ENCODE data around the gene RNF151.
"Not testable (repeated sequence)": the region's sequence is repeated elsewhere in the genome, so short reads cannot be mapped to it uniquely, and the experiment has no call there.

The RNF151 gene, protein sequence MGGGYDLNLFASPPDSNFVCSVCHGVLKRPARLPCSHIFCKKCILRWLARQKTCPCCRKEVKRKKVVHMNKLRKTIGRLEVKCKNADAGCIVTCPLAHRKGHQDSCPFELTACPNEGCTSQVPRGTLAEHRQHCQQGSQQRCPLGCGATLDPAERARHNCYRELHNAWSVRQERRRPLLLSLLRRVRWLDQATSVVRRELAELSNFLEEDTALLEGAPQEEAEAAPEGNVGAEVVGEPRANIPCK

DNA sequence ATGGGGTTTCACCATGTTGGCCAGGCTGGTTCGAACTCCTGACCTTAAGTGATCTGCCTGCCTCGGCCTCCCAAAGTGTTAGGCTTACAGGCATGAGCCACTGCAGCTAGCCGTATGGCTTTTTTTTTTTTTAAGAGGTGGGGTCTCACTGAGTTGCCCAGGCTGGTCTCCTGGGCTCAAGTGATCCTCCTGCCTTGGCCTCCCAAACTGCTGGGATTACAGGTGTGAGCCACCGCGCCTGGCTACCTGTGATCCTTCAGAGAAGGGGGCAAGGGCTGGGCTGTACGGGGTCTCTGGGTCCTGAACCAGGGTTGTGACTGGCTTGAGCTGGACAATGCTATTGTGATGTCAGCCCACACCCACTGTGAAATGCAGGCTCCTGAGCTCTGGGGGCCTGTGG lies at the start of gene RNF151:
RNF151 (plus strand) TSS at position 397 of the 400 bp plus-strand sequence. CDS start 26 bp downstream, outside the sequence.
- DNase-seq: no peak

DNA sequence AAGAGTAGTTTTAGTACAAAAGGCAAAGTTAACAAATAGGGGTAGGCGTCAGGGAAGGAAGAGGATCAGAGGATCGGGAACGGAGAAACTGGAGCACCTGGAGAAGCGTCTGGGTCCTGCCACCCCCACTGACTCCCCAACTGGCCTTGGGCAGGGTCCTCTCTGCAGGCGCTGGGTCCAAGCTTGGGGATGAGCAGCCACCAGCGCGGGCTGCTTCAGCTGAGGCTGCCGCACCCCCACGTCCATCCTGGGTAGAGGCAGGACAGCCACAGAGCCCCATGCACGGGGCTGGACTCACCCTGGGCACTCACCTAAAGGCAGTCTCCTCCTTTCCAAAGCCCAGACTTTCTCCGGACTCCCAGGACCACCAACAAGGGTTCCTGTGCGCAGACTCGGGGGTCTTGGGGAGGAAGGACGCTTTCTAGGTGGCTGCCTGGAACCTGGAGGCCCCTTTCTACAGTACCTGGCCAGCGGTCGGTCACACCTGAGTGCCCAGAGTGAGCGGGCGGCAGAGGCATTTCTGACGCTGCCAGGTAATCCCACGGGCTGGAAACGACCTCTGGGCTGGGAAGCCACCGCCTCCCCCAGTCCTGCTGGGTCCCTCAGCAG lies 49.5 kb upstream of the RNF151 start:
- DNase-seq: no peak

DNA sequence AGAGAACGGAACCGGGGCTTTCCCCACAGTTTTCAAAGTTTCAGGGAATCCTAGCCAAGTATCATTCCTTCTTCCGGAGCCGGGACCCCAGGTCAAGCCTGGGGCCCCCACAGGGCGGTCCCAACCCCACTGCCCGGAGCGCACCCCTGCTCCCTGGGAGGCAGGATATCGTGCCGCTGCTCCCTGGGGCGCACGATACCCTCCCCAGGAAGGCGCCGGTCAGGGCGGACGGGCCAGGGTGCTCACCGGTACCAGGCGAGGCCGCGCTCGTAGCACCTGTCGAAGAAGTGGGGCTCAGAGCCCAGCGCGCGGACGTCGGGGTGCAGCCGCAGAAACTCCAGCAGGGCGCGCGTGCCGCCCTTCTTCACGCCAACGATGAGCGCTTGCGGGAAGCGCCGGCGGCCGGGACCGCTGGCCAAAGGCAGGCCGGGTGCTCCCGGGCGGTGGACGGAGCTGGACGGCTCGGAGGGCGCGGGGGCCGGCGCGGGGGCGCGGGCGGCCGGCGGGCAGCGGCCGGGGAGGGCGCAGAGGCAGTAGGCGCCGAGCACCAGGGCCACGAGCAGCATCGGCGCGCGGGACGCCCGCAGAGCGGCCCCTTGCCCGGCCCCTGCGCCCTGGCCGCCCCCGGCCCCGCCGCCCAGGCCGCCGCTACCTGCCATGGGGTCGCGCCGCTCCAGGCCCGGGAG lies 48.8 kb upstream of the RNF151 start:
- DNase-seq: no peak

DNA sequence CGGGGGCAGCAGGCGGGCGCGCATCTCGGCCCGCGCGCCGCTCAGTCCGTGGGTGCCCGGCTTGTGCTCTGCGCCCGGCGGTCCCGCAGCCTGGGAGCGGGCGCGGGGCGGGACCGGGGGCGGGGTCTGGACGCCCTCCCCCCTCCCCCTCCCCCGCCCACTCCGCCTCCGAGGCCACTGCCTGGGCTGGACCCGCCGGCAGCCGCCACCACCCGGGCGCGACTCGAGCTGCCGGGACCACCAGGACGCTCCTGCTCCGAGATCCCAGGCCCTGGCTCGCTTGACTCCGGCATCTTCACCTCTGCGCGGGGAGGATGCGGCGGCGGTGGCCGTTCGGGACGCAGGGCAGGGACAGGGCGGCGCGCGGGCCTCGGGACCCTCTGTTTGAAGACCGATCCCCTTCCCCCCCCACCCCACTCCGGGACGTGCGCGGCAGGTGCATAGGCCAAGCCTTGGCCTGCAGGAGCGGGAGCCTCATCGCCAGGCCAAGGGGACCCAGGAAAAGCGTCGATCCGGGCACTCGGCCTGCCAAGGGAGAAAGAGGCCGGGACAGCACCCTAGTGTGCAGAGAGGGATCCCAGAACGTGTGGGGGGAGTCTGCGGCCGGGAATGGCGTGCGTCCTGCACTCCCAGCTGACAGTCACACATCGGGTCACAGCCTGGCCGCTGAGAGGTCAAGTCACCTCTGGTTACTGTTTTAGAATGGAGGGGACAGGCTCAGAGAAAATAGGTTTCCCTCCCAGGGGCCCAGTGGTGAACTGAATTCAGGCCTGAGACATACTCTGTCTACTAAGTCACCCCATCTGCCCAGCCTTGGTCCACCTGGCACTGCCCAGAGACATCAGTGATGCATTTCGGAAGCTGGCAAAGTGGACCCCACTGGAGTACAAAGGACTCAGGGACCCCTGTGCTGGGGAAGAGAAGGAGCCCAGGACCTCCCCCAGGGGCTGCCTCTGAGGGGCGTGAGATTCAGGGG lies 48.0 kb upstream of the RNF151 start, which contains the start of gene HS3ST6:
HS3ST6 (minus strand) TSS at position 65 of the 976 bp plus-strand sequence. CDS start 92 bp downstream, outside the sequence.
- no peak for DNase-seq

DNA sequence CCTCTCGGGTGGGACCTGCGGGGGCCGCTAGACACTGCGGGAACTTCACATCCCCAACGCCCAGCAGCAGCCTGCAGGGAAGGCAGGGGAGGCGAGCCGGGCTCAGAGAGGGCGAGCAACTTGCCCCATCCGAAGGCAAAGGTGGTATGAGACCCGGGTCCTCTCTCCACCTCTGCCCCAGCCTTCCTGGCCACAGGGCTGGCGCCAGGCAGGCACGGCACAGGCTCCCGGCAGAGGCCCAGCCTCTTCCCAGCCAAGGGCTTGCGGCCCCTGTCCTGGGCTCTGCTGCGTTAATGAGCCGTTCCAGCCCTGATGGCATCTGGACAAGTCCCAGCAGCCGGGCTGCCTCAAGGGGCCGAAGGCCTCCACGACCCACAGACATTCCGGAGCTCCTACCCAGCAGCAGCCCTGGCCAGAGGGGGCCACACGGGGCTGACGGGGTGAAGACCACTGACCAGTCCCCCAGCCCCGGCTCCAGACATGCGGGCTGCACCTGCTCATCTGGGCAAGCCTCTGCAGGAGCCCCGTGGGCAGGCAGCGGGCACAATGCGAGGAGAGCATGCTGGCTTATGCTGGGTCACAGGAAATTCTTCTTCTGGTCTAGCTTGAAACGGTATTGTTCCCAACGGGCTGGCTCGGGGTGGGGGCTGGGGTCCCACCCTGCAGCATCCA lies 47.2 kb upstream of the RNF151 start:
- no peak for DNase-seq

DNA sequence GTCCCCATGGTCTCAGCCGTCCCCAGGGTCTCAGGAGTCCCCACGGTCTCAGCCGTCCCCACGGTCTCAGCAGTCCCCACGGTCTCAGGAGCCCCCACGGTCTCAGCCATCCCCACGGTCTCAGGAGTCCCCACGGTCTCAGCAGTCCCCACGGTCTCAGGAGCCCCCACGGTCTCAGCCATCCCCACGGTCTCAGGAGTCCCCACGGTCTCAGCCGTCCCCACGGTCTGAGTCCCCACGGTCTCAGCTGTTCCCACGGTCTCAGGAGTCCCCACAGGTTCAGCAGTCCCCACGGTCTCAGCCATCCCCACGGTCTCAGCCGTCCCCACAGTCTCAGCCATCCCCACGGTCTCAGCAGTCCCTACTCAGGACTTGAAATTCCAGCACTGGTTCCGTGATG lies 46.5 kb upstream of the RNF151 start:
- not testable (repeated sequence) for DNase-seq

DNA sequence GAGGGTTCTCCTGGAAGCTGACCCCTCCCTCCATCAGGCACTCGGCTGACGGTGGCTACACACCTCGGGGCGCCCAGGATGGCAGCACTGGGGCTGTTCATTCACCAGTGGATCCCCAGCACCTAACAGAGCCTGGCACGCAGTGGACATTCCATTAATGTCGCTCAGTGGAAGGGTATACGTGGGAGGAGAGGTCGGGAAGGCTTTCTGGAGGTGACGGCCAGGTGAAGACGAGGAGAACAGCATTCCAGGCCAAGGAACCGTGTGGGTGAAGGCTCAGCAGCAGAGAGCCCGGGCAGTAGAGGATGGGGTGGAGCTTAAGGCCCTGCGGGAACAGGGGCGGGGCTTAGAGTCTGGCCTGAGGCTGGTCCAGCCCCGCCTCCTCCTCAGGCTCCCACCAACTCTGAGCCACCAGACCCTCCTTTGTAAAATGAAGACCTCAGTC lies 45.9 kb upstream of the RNF151 start:
- no peak for DNase-seq

DNA sequence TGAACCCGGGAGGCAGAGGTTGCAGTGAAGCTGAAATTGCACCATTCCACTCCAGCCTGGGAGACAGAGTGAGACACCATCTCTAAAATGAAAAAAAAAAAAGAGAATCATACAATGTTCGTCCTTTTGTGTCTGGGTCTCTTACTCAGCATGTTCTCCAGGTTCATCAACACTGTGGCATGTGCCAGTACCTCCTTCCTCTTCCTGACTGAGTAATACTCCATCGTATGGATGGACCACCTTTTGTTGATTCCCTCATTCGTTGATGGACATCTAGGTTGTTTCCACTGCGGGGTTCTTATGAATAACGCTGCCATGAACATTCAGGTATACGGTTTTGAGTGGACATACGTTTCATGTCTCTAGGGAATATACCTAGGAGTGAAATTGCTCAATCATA lies 44.3 kb upstream of the RNF151 start:
- DNase-seq: no peak

DNA sequence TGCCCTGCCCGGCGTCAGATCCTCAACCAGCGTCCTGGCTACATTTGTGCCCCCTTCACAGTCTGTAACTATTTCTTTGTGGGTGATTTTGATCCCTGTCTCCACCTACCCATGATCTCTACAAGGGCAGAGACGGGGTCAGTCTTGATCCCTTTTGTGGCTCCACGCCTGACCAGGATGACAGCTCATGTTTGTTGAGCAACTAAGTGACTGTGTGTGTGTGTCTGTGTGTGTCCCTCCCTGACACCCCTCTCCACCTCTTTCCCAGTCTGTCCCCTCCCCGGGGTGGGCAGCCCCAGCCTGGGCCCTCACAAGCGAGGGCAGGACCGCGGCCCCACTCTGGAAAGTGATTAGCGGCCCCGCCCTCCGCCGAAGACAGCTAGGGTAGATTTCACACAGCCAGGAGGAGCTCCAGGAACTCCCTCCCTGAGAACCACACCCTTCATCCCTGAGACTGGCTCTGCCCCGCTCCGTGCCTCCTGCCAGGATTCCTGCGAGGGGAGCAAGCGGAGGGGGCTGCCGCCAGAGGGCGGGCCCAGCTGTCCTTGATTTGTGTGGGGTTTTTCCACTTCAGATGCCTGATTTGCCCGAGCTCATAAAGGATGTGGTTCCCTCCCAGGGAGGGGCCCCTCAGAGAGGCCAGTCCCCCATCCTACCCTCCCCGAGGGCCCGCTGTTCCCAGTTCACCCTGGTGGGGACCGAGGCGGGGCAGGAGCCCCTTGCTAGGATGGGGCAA lies 43.2 kb upstream of the RNF151 start:
- no peak for DNase-seq

DNA sequence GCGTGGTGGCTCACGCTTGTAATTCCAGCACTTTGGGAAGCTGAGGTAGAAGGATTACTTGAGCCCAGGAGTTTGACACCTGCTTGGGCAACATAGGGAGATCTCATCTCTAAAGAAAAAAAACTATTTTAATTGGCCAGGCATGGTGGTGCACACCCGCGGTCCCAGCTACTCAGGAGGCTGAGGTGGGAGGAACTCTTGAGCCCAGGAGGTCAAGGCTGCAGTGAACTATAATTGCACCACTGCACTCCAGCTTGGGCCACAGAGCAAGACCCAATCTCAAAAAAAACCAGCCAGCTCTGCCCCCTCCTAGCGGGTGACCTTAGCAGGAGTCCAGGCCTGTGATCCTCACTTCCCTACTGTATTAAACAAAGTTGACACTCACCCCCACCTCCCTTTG lies 42.6 kb upstream of the RNF151 start:
- DNase-seq: no peak

DNA sequence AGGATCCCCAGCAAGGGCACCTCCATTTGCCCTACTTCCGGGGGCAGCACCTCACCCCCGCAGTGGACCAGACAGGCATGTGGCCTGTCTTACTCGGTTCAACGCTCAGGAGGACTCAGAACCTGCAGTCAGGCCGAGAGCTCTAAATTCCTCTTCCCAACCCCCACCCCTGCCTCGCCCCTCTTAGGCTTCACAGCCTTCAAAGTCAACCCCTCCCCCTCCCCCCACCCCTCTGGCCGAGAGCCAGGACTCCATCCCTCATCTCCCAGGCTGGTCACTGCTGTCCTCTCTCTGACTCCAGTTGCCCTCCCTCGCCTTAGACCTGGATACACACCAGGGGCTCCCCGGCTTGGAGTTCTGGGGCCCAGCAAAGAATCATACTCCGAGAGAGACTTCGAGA lies 40.4 kb upstream of the RNF151 start:
- DNase-seq: no peak

DNA sequence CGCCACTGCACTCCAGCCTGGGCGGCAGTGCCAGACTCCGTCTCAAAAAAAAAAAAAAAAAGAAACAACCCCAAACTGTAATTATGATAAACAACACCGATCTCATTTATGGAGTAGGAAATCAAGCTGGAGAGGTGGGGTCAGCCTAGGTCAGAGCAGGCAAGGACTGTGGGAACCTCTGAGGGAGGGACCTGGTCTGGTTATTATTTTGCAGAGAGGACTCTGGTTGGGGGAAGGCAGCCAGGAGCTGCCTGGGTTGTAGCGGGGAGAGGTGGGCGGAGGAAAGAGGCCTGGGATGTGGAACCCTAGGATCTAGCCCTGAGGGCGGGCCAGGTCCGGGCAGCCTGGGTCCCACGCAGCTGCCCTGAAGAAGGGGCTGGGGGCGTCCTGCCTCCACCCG lies 37.6 kb upstream of the RNF151 start:
- no peak for DNase-seq

DNA sequence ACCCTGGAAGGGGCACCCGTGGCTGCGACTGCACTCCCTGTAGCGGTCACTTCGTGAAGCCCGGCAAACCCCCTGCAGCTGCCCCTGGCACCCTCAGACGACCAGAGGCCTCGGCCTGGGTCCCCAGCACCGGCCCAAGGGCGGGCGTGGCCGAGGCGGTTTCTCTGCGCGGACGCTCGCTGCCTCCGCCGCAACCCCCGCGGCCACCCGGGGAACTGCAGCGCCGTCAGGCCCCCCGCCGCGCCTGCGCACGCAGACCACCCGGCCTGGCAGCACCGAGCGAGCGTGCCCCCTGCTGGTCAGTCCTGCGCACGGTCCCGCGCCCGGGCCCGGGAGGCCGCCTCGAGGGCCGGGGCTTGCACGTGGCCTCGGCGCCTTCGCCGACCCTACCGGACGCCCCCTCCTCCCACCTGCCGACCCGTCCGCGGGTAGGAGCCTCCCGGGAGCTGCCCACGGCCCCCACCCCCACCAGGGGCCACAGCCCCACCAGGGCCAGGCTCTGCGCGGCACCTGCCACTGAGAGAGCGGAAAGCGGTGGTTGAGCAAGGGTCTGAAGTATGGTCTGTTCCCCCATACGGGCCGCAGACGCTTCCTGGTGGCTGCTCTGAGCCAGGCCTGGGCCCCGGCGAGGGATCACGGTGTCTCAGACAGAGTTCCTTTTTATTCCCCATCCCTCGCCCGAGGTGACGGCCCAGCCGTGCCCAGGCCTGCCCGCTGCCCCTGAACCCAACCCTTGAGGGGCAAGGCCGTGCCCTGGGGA lies 36.9 kb upstream of the RNF151 start:
- DNase-seq: peak; percentile 48

DNA sequence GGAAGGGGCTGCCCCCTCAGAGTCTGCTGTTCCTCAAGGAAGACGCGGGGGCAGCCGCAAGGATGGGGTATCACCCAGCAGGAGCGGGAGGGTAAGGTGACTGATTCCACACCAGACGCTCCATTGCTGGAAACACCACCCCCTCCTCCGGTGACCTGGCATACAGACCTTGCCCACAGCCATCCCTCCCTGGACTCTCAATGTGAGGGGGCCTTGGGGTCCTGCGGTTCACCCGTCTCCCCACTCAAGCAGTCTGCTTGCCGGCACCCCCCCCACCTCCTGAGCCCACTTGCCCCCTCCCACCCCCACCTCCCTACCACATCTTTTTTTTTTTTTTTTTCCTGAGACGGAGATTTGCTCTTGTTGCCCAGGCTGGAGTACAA lies 36.3 kb upstream of the RNF151 start:
- no peak for DNase-seq

DNA sequence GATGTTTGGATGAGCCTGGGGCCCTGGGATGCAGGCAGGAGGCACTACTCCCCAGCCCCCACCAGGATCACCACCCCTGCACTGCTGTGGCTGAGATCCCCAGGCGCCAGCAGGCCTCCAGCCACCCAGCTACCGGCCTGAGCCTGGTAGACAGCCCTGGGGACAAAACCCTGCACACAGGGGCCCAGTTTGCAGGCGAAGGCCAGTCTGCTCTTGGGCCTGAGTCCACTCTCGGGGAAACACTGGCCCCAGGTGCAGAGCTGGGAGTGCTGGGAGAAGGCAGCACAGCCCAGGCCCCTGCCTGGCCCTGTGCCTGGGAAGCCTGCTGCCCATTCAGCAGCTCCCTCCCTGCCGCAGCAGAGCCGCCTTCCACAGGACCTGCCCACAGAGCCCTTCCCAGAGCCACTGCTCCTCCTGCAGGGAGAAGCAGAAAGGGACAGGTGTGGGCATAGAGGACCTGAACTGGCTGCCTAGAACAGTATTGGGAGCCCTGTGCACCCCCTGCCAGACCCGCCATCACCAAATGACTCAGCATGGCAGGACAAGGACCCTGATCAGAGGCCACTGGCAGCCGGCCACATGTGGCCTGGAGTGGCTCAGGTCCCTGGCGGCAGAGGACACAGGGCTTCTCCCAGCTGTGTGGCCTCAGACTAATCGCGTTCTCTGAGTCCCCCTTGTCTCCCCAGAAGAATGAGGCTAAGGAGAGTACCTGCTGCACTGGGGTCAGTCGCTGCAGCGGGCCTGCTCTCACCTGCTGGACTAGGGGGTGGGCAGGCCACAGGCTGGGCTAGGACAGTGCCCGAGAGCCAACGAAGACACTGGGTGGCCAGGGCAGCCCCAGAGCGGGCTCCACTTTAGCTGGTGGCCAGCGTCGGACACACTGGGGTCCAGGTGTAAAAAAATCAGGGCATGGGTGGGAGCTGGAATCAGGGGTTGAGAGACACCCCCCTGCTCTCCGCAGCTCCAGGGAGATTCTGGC lies 34.3 kb upstream of the RNF151 start:
- no peak for DNase-seq

DNA sequence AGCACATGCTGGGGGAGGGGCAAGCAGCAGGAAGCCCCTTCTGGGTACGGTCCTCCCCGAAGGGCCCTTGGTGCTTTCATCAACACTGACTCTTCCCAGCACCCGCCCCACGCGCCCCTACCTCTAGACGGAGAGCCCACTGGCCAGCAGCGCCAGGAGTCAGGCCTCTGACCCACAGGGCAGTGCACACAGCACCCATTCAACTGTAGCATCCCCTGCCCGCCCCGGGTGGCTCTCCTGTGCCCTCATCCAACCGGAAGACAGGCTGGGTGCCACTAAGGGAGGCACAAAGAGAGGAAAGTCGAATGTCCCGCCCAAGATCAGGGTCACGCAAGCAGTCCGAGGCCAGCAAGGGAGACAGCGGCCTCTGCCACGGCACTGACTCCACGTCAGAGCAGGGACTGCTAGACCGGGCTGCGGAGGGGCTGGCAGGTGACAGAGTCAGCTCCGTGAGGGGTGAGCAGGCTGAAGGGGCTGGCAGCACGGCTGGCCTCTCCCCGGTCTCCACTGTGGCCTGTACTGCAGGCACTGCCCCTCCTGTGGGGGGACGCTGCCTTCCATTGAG lies 33.5 kb upstream of the RNF151 start:
- DNase-seq: no peak

DNA sequence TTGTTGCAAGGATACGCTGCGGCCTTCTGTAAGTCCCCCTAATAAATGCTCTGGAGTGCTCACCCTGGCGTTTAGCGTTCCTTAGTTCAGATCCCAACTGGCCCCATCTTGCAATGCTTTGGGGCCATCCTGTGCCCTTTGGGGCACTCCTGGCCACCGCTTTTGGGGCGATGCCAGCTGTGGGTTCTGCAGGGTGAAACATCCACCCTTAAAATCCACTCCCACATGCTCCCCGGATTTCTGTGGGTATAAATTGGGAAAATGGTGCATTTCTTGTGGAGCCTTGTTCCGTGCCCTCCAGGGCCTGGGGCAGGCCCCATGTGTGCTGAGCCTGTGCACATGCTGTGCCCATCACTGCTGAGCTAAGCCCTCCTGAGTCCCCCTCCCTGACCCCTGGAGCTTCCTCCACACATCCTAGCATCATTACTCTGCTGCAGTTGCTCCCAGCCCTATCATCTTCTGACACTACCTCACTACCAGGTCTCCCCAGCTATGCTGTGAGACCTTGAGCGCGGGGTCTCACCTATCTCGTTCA lies 29.6 kb upstream of the RNF151 start:
- DNase-seq: no peak

DNA sequence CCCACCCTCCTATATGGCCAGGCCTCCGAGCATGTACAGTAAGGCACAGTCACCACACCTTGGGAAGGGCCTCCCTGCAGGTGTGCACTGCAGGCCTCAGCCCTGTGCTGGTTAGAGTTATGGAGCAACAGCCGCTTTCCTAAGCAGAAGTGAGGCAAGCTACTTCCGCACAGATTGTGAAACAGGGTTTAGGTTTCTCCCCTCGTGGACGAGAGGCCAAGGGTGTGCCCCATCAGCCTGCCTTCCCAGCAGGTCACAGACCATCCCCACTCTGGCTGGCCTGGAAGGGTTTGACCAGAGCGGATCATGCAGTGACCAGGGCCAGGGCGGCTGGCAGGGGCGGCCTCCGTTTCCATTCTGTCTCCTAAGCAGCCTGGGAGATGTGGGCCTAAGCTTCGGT lies 28.3 kb upstream of the RNF151 start:
- DNase-seq: no peak

DNA sequence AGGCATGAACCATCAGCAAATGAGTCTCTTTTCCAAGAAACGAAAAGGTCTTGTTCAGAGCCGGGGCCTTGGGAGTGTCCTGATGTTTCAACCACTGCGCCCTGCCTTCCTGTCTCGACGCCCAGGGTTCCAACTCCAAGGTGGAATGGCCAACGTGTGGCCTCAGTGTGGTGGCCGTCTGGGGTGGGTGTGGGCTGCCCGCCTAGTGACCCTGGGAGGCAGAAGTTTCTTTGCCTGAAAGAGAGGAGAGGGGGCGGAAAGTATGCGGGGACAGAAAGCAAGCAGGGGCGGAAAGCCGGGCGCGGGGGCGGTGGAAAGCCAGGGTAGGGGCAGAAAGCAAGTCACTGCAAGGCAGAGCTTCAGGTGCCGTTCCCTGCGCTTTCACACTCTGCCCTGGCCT lies 27.7 kb upstream of the RNF151 start:
- DNase-seq: no peak

Data from kidney glomerular epithelial cell (primary cell).